ENCODE data around the gene CDC42EP1.
A peak's percentile ranks its signal among the peaks of the same experiment; 100 is the strongest.

Gene CDC42EP1

DNA sequence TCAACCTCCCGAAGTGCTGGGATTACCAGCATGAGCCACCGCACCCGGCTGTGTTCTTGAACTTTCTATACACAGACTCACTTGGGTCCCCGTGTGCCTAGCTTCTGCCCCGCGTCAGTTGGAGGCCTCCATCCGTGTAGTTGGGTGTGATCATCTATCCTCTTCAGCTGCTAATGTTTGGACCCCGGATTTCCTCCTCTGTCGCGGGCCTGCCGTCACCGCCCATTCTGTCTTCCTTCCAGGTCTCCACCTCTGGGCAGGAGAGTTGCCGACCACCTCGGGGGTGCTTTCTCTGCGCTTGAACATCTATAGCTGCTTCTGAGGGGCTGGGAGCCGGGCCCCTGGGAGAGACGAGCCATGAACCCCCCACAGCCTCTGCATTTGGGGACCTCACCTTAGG, 5.5 kb downstream of the CDC42EP1 start:
- ChIA-PET CTCF (interaction anchor here (0.6 to 3.1 kb wide), 5 partner anchors 20 to 41 kb away, joined by 3 to 31 read pairs (median 6); no protein-coding TSS in a partner anchor), POLR2A (interaction anchor here (1.3 to 4.1 kb wide), 3 partner anchors 9 to 21 kb away, joined by 4 to 17 read pairs (median 4); no protein-coding TSS in a partner anchor)
- no peak for DNase-seq (ENCODE audit: extremely low spot score)
- TF ChIP-seq ZNF384 (IDR thresholded peaks at IDR 0.05): no peak
- TF ChIP-seq FOXM1 (IDR thresholded peaks at IDR 0.05; ENCODE audit: borderline replicate concordance): no peak
- no peak for TF ChIP-seq BHLHE40 (IDR thresholded peaks at IDR 0.05; ENCODE audit: borderline replicate concordance)
- TF ChIP-seq CTBP1 (IDR thresholded peaks at IDR 0.05; ENCODE audit: borderline replicate concordance): no peak
- no peak for TF ChIP-seq L3MBTL2 (conservative IDR thresholded peaks at IDR 0.05)
- TF ChIP-seq, protein P1, sequence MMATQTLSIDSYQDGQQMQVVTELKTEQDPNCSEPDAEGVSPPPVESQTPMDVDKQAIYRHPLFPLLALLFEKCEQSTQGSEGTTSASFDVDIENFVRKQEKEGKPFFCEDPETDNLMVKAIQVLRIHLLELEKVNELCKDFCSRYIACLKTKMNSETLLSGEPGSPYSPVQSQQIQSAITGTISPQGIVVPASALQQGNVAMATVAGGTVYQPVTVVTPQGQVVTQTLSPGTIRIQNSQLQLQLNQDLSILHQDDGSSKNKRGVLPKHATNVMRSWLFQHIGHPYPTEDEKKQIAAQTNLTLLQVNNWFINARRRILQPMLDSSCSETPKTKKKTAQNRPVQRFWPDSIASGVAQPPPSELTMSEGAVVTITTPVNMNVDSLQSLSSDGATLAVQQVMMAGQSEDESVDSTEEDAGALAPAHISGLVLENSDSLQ (IDR thresholded peaks at IDR 0.05): no peak
- TF ChIP-seq LEF1 (IDR thresholded peaks at IDR 0.05; ENCODE audit: borderline replicate concordance): no peak
- TF ChIP-seq ARNT (IDR thresholded peaks at IDR 0.05): no peak
- TF ChIP-seq SUZ12 (IDR thresholded peaks at IDR 0.05): no peak
- no peak for TF ChIP-seq FOXK2 (IDR thresholded peaks at IDR 0.05)

DNA sequence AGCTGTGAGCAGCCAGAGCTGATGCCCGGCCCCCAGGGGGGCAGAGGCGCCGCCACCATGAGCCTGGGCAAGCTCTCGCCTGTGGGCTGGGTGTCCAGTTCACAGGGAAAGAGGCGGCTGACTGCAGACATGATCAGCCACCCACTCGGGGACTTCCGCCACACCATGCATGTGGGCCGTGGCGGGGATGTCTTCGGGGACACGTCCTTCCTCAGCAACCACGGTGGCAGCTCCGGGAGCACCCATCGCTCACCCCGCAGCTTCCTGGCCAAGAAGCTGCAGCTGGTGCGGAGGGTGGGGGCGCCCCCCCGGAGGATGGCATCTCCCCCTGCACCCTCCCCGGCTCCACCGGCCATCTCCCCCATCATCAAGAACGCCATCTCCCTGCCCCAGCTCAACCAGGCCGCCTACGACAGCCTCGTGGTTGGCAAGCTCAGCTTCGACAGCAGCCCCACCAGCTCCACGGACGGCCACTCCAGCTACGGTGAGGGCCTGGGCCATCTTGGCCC, 6.1 kb downstream of the CDC42EP1 start:
- POLR2A ChIA-PET: interaction anchor here (0.5 to 4.1 kb wide), 4 partner anchors 9 to 24 kb away, joined by 3 to 17 read pairs (median 4); no protein-coding TSS in a partner anchor
- TF ChIP-seq FOXM1 (IDR thresholded peaks at IDR 0.05; ENCODE audit: borderline replicate concordance) (no peak), ZNF384 (IDR thresholded peaks at IDR 0.05) (no peak), L3MBTL2 (conservative IDR thresholded peaks at IDR 0.05) (no peak), ELF4 (IDR thresholded peaks at IDR 0.05) (no peak), CTBP1 (IDR thresholded peaks at IDR 0.05; ENCODE audit: borderline replicate concordance) (no peak), TARDBP (IDR thresholded peaks at IDR 0.05) (no peak), FOXK2 (IDR thresholded peaks at IDR 0.05) (no peak), SP1 (IDR thresholded peaks at IDR 0.05) (no peak), HDGF (IDR thresholded peaks at IDR 0.05; ENCODE audit: borderline replicate concordance) (no peak), BHLHE40 (IDR thresholded peaks at IDR 0.05; ENCODE audit: borderline replicate concordance) (no peak), FOXA1 (IDR thresholded peaks at IDR 0.05) (no peak), SUZ12 (IDR thresholded peaks at IDR 0.05) (no peak), LEF1 (IDR thresholded peaks at IDR 0.05; ENCODE audit: borderline replicate concordance) (no peak), ARNT (IDR thresholded peaks at IDR 0.05) (no peak), NFRKB (IDR thresholded peaks at IDR 0.05) (no peak)
- TF ChIP-seq, protein P1 (IDR thresholded peaks at IDR 0.05): no peak
- no peak for DNase-seq (ENCODE audit: extremely low spot score)
- CTCF ChIA-PET: interaction anchor here (0.6 to 3.1 kb wide), 12 partner anchors 10 to 76 kb away, joined by 3 to 31 read pairs (median 4); no protein-coding TSS in a partner anchor

DNA sequence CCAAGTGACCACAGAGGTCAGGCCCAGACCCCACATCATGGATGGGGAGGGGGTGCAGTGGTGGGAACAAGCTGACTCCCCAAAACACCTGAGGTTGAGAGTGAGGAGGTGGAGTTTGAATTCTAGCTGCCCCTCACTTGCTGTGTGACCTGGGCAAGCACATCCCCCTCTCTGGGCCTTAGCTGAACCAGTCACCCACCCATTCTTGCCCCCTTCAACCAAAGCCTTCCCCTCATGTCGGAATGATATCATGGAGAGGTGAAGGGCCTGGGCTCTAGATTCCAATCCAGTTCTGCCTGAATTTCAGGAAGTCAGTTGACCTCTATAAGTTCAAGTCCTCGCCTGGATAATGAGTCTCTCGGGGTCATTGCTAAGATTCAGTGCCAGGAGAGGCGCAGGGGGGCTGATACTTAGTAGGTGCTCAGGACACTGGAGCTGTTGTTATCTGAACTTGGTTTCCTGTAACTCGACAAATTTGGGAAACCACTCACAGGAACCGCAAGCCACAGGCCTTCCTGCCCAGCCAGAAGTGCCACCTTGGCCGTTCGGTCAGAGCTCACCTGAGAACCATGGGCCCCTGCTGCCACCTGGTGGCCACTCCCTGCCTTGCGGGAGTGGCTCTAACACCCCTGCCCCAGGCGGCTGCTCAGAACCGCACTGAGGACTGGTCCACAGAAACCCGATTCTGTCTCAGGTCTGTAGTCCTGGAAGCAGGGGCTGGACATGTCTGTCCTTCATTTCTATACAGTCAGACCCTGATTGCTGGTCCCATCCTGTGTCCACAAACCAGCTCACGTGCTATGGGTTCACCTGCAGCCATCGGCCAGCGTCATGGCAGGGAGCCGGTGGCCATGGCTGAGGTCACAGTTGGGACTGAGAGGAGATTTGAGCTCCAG, 6.9 kb downstream of the CDC42EP1 start:
- peak; percentile 79 for DNase-seq (ENCODE audit: extremely low spot score)
- CTCF ChIA-PET: interaction anchor here (0.6 to 3.1 kb wide), 18 partner anchors 10 to 1225 kb away, joined by 3 to 31 read pairs (median 4); no protein-coding TSS in a partner anchor

DNA sequence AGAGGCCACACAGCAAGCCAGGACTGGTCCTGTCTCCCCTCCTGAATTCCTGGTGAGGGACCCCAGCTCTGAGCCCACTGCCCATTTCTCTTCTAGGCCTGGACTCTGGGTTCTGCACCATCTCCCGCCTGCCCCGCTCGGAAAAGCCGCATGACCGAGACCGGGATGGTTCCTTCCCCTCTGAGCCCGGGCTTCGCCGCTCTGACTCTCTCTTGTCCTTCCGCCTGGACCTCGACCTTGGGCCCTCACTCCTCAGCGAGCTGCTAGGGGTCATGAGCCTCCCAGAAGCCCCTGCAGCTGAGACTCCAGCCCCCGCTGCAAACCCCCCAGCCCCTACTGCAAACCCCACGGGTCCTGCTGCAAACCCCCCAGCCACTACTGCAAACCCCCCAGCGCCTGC, 7.7 kb downstream of the CDC42EP1 start:
- ChIA-PET CTCF (interaction anchor here (0.6 to 3.1 kb wide), 10 partner anchors 9 to 1084 kb away, joined by 3 to 31 read pairs (median 4); no protein-coding TSS in a partner anchor), POLR2A (interaction anchor here (1.6 to 4.1 kb wide), 2 partner anchors 23 to 24 kb away, joined by 8 to 17 read pairs; no protein-coding TSS in a partner anchor)
- TF ChIP-seq HDGF (IDR thresholded peaks at IDR 0.05; ENCODE audit: borderline replicate concordance) (no peak), FOXA1 (IDR thresholded peaks at IDR 0.05) (no peak), FOXM1 (IDR thresholded peaks at IDR 0.05; ENCODE audit: borderline replicate concordance) (no peak), LEF1 (IDR thresholded peaks at IDR 0.05; ENCODE audit: borderline replicate concordance) (no peak), SP1 (IDR thresholded peaks at IDR 0.05) (no peak), L3MBTL2 (conservative IDR thresholded peaks at IDR 0.05) (no peak), SUZ12 (IDR thresholded peaks at IDR 0.05) (no peak), BHLHE40 (IDR thresholded peaks at IDR 0.05; ENCODE audit: borderline replicate concordance) (no peak), FOXK2 (IDR thresholded peaks at IDR 0.05) (no peak), ZNF384 (IDR thresholded peaks at IDR 0.05) (no peak), ELF4 (IDR thresholded peaks at IDR 0.05) (no peak), ARNT (IDR thresholded peaks at IDR 0.05) (no peak), CTBP1 (IDR thresholded peaks at IDR 0.05; ENCODE audit: borderline replicate concordance) (no peak), TARDBP (IDR thresholded peaks at IDR 0.05) (no peak), NFRKB (IDR thresholded peaks at IDR 0.05) (no peak)
- TF ChIP-seq, protein P1 (IDR thresholded peaks at IDR 0.05): no peak
- no peak for DNase-seq (ENCODE audit: extremely low spot score)

More for the DNA sequence above, 6.9 kb downstream of the CDC42EP1 start:
- POLR2A ChIA-PET: interaction anchor here (0.5 to 4.1 kb wide), 6 partner anchors 10 to 91 kb away, joined by 3 to 17 read pairs (median 4); partner anchors contain the start of gene PDXP
- TF ChIP-seq HDGF (IDR thresholded peaks at IDR 0.05; ENCODE audit: borderline replicate concordance): 0 out of 2 replicates have a peak, but pooled peaks have one; percentile 57
- TF ChIP-seq, protein P1 (IDR thresholded peaks at IDR 0.05): no peak
